HG03280 (cell line): ENCODE results near the gene RPL7L1.
A peak's percentile ranks its signal among the peaks of the same experiment; 100 is the strongest.
"Not testable (repeated sequence)": the region's sequence is repeated elsewhere in the genome, so short reads cannot be mapped to it uniquely, and the experiment has no call there.

ENCODE experiments used
- ATAC-seq: cut with Tn5 transposase; IDR thresholded peaks from one replicate; pipeline ENCODE4 v1.9.1; 2021; ENCODE audit warnings: mild to moderate bottlenecking, moderate library complexity; ENCODE audit not compliant: unreplicated experiment

RPL7L1 gene

GRCh38 chr6:42879372-42880239, at the start of gene RPL7L1:
RPL7L1 (plus strand) TSS chr6:42879616; CDS start chr6:42879911, 295 bp downstream.
- ATAC-seq: peak; percentile 91

- ATAC-seq: no peak
These were observed 48.2 kb upstream of the RPL7L1 start for GRCh38 chr6:42831237-42831636.

- no peak for ATAC-seq
These were observed 45.4 kb upstream of the RPL7L1 start for GRCh38 chr6:42834056-42834455.

GRCh38 chr6:42841844-42842584, 37.4 kb upstream of the RPL7L1 start:
- ATAC-seq: no peak

- ATAC-seq: no peak
These were observed 34.1 kb upstream of the RPL7L1 start for GRCh38 chr6:42845327-42845694.

GRCh38 chr6:42846505-42846904, 32.9 kb upstream of the RPL7L1 start:
- no peak for ATAC-seq

- no peak for ATAC-seq
These were observed 30.7 kb upstream of the RPL7L1 start for GRCh38 chr6:42848700-42849099.

GRCh38 chr6:42851599-42851998, 27.8 kb upstream of the RPL7L1 start:
- no peak for ATAC-seq

GRCh38 chr6:42860036-42860435, 19.4 kb upstream of the RPL7L1 start:
- no peak for ATAC-seq

- no peak for ATAC-seq
These were observed 18.9 kb upstream of the RPL7L1 start for GRCh38 chr6:42860481-42860880.

GRCh38 chr6:42864602-42865001, 14.8 kb upstream of the RPL7L1 start:
- ATAC-seq: no peak

GRCh38 chr6:42870145-42870936, 9.1 kb upstream of the RPL7L1 start:
- ATAC-seq: no peak

GRCh38 chr6:42871711-42872110, 7.7 kb upstream of the RPL7L1 start:
- no peak for ATAC-seq

GRCh38 chr6:42873313-42873712, 6.1 kb upstream of the RPL7L1 start:
- no peak for ATAC-seq

GRCh38 chr6:42877695-42878094, 1.7 kb upstream of the RPL7L1 start:
- ATAC-seq: no peak

- not testable (repeated sequence) for ATAC-seq
These were observed 913 bp downstream of the RPL7L1 start for GRCh38 chr6:42880240-42880817.

GRCh38 chr6:42880871-42881270, 1.5 kb downstream of the RPL7L1 start:
- not testable (repeated sequence) for ATAC-seq

GRCh38 chr6:42885702-42886101, 6.3 kb downstream of the RPL7L1 start:
- no peak for ATAC-seq

- ATAC-seq: not testable (repeated sequence)
These were observed 8.8 kb downstream of the RPL7L1 start for GRCh38 chr6:42888201-42888600.

GRCh38 chr6:42889815-42890214, 10.4 kb downstream of the RPL7L1 start:
- no peak for ATAC-seq
